ENCODE results near the gene ZFPL1.

The ZFPL1 gene

GRCh38 chr11:65096926-65097325 is 12.9 kb downstream of the ZFPL1 start:
- TF ChIP-seq CTCF (IDR thresholded peaks at IDR 0.05): no peak

GRCh38 chr11:65100674-65101350 is 16.8 kb downstream of the ZFPL1 start:
- no peak for TF ChIP-seq CTCF (IDR thresholded peaks at IDR 0.05)

GRCh38 chr11:65102142-65103095 is 18.4 kb downstream of the ZFPL1 start:
- TF ChIP-seq CTCF (IDR thresholded peaks at IDR 0.05): no peak

GRCh38 chr11:65103476-65103875 is 19.5 kb downstream of the ZFPL1 start:
- TF ChIP-seq CTCF (IDR thresholded peaks at IDR 0.05): no peak

- no peak for TF ChIP-seq CTCF (IDR thresholded peaks at IDR 0.05)
Measured at GRCh38 chr11:65104628-65105027, 20.6 kb downstream of the ZFPL1 start.

GRCh38 chr11:65107078-65107477 is 23.1 kb downstream of the ZFPL1 start:
- no peak for TF ChIP-seq CTCF (IDR thresholded peaks at IDR 0.05)

- no peak for TF ChIP-seq CTCF (IDR thresholded peaks at IDR 0.05)
Measured at GRCh38 chr11:65107751-65108468, 23.9 kb downstream of the ZFPL1 start.

Measured in LNCAP (cell line).